CD8-positive, alpha-beta memory T cell (primary cell): ENCODE results near the gene PPIE. TPM values are rescaled to one million over a fixed set of nuclear protein-coding genes. Genes with fewer than 3 reads are reported as not detected.
A peak's percentile ranks its signal among the peaks of the same experiment; 100 is the strongest.

Experiments used
- CTCF ChIA-PET: fragments of 350-600 bp; sonication (Branson Sonifier 250); formaldehyde crosslinking; loops from one replicate; lab custom pipeline; 2021; ENCODE audit warnings: antibody characterized with exemption; lab: Charles Lee
- POLR2A ChIA-PET: fragments of 350-600 bp; sonication (Branson Sonifier 250); formaldehyde crosslinking; loops from one replicate; lab custom pipeline; 2021; ENCODE audit warnings: antibody characterized with exemption; lab: Charles Lee
- DNase-seq, 5 donors: peaks; one replicate each; pipeline versions ENCODE4 v3.0.0 to v3.0.0-alpha.2; 2020 to 2022; ENCODE audit warnings: mixed read lengths in 1 of 5
- H3K27ac ChIP-seq: one replicate; pipeline ENCODE4 v1.7.0; 2013; ENCODE audit warnings: low read depth, mild to moderate bottlenecking, low read length, moderate library complexity
- H3K27me3 ChIP-seq: 2 replicates; pipeline ENCODE4 v1.7.0; 2013; ENCODE audit warnings: low read length, mild to moderate bottlenecking; ENCODE audit not compliant: insufficient read depth, poor library complexity, severe bottlenecking
- H3K36me3 ChIP-seq: 2 replicates; pipeline ENCODE4 v1.7.0; 2013; ENCODE audit warnings: mild to moderate bottlenecking, low read length, moderate library complexity; ENCODE audit not compliant: insufficient read depth
- H3K4me1 ChIP-seq: 2 replicates; pipeline ENCODE4 v1.7.0; 2013; ENCODE audit warnings: mild to moderate bottlenecking, low read length, moderate library complexity; ENCODE audit not compliant: insufficient read depth
- H3K4me3 ChIP-seq: 2 replicates; pipeline ENCODE4 v1.7.0; 2013; ENCODE audit warnings: mild to moderate bottlenecking, low read length
- H3K9me3 ChIP-seq: 2 replicates; pipeline ENCODE4 v1.7.0; 2013; ENCODE audit warnings: mild to moderate bottlenecking, low read length
- H3K27ac Mint-ChIP-seq, 8 donors: one replicate each; pipeline ENCODE4 v1.8.0; 2020 to 2021; ENCODE audit warnings: mixed read lengths in 8 of 8, mild to moderate bottlenecking in 6 of 8, inconsistent platforms in 3 of 8, moderate library complexity in 3 of 8
- H3K27me3 Mint-ChIP-seq, 2 donors: one replicate each; pipeline ENCODE4 v1.8.0; 2020 to 2021; ENCODE audit warnings: mixed read lengths in 2 of 2, mild to moderate bottlenecking in 1 of 2, moderate library complexity in 1 of 2
- H3K36me3 Mint-ChIP-seq, 3 donors: one replicate each; pipeline ENCODE4 v1.8.0; 2020 to 2021; ENCODE audit warnings: mixed read lengths in 3 of 3, inconsistent platforms in 1 of 3, mild to moderate bottlenecking in 1 of 3
- H3K4me1 Mint-ChIP-seq, 3 donors: one replicate each; pipeline ENCODE4 v1.8.0; 2020 to 2021; ENCODE audit warnings: mixed read lengths in 3 of 3, inconsistent platforms in 1 of 3, mild to moderate bottlenecking in 1 of 3
- H3K4me3 Mint-ChIP-seq, 7 donors: one replicate each; pipeline ENCODE4 v1.8.0; 2020 to 2021; ENCODE audit warnings: mixed read lengths in 7 of 7, mild to moderate bottlenecking in 6 of 7, moderate library complexity in 4 of 7, inconsistent platforms in 2 of 7
- H3K9me3 Mint-ChIP-seq, 5 donors: one replicate each; pipeline ENCODE4 v1.8.0; 2020 to 2022; ENCODE audit warnings: mixed read lengths in 5 of 5, mild to moderate bottlenecking in 3 of 5, moderate library complexity in 2 of 5, inconsistent platforms in 1 of 5
- polyA plus RNA-seq: library from polyadenylated mRNA; unstranded; fragments of 300-500 nt; fragmentation: Illumina TruSeq; gene quantifications from one replicate; pipeline ENCODE4 v1.2.3, GENCODE V29; 2021
- total RNA-seq, 2 experiments: library from RNA; stranded (reverse); gene quantifications; one replicate each; pipeline ENCODE4 v1.2.3, GENCODE V29; 2021

The PPIE gene
- total and polyA plus RNA-seq, 3 experiments from 2014 or later = 61.2 to 78.3 (median 65.2) TPM

DNA sequence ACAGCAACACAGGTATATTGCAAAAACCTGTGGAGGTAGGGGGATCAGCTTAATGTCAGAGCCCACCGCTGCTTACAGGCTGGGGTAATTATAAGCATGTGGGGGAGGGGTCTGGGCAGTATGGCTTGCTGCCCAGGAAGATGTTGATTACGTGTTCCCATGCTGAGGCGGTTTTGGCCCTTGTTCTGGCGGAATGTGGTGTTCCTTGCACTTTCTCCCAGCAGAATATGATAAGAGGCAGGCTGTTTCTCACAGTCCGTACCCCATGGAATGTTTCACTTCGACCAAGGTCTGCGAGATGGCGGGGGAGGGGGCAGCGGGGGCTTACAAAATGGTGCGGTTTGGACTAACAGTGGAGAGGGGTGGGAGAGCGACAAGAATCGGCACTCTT, 37.6 kb upstream of the PPIE start:
- Histone ChIP-seq H3K36me3 (no peaks in the 10 kb centered on the region), H3K27me3 (no peaks in the 10 kb centered on the region), H3K27ac (no peak overlapping the region), H3K4me3 (no peak overlapping the region), H3K9me3 (no peaks in the 10 kb centered on the region), H3K4me1 (no peaks in the 10 kb centered on the region)
- ChIA-PET POLR2A (no interaction called here), CTCF (interaction anchor here (1.1 kb wide), 1 partner anchor 9 kb away, joined by 3 read pairs; no protein-coding TSS in a partner anchor)
- H3K4me1 Mint-ChIP-seq = no peaks in the 10 kb centered on the region
- peaks cover 0 to 5% of the 10 kb centered on the region in 2 donors for H3K27me3 Mint-ChIP-seq
- H3K36me3 Mint-ChIP-seq = no peaks in the 10 kb centered on the region
- no peak for DNase-seq
- H3K4me3 Mint-ChIP-seq = no peak overlapping the region
- H3K9me3 Mint-ChIP-seq = no peaks in the 10 kb centered on the region
- peak overlapping the region in 2 of 8 donors; percentile 11 to 20 for H3K27ac Mint-ChIP-seq

DNA sequence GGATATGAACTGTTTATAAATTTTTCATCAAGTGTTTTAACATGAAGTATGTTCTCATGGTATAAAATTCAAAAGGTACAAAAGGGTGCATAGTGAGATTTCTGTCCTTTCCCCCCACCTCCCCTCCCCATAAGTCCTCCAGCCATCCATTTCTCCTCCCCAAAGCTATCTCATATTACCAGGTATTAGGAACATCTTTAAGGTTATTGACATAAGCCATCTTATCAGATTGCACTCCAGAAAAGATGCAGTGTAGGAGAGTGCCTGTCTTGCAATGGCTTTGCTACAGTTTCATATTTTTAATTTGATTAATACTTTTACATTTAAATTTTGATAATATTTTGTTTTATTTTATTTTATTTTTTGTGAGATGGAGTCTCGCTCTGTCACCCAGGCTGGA, 33.9 kb upstream of the PPIE start:
- H3K27ac ChIP-seq = no peak overlapping the region
- H3K4me3 Mint-ChIP-seq = no peak overlapping the region
- no peaks in the 10 kb centered on the region for H3K4me1 ChIP-seq
- no peak for DNase-seq
- no peak overlapping the region for H3K27ac Mint-ChIP-seq
- H3K36me3 ChIP-seq = no peaks in the 10 kb centered on the region
- POLR2A ChIA-PET = interaction anchor here (0.5 kb wide), 1 partner anchor 21 kb away, joined by 10 read pairs; no protein-coding TSS in a partner anchor
- no peaks in the 10 kb centered on the region for H3K36me3 Mint-ChIP-seq
- H3K27me3 Mint-ChIP-seq = peaks cover 3 to 20% of the 10 kb centered on the region in 2 donors
- no peaks in the 10 kb centered on the region for H3K27me3 ChIP-seq
- CTCF ChIA-PET = no interaction called here
- no peaks in the 10 kb centered on the region for H3K9me3 Mint-ChIP-seq
- H3K4me1 Mint-ChIP-seq = no peaks in the 10 kb centered on the region
- no peak overlapping the region for H3K4me3 ChIP-seq
- H3K9me3 ChIP-seq = no peaks in the 10 kb centered on the region

DNA sequence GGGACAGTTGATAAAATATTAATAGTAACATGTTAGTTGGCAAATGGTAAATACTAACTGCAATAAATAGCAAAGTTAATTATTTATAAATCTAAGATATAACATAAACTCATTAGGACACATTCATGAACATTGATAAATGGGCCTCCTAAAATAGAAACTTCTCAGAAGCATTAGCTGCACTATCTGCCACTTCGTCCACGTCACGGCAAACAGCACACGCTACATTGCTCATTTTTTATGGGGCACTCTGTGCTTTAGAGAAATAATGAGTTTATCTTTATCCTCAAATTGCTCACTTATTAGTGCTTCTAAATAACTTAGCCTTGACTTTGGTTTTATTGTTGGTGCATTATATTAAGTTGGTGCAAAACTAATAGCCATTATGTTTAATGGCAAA, 31.2 kb upstream of the PPIE start:
- Histone ChIP-seq H3K4me3 (no peak overlapping the region), H3K27me3 (no peaks in the 10 kb centered on the region), H3K27ac (no peak overlapping the region), H3K4me1 (no peaks in the 10 kb centered on the region), H3K9me3 (no peaks in the 10 kb centered on the region), H3K36me3 (no peaks in the 10 kb centered on the region)
- Mint-ChIP-seq H3K9me3 (no peaks in the 10 kb centered on the region), H3K27me3 (peaks cover 10 to 20% of the 10 kb centered on the region in 2 donors), H3K27ac (no peak overlapping the region), H3K4me3 (no peak overlapping the region), H3K4me1 (no peaks in the 10 kb centered on the region), H3K36me3 (no peaks in the 10 kb centered on the region)
- no peak for DNase-seq
- ChIA-PET CTCF (no interaction called here), POLR2A (no interaction called here)

DNA sequence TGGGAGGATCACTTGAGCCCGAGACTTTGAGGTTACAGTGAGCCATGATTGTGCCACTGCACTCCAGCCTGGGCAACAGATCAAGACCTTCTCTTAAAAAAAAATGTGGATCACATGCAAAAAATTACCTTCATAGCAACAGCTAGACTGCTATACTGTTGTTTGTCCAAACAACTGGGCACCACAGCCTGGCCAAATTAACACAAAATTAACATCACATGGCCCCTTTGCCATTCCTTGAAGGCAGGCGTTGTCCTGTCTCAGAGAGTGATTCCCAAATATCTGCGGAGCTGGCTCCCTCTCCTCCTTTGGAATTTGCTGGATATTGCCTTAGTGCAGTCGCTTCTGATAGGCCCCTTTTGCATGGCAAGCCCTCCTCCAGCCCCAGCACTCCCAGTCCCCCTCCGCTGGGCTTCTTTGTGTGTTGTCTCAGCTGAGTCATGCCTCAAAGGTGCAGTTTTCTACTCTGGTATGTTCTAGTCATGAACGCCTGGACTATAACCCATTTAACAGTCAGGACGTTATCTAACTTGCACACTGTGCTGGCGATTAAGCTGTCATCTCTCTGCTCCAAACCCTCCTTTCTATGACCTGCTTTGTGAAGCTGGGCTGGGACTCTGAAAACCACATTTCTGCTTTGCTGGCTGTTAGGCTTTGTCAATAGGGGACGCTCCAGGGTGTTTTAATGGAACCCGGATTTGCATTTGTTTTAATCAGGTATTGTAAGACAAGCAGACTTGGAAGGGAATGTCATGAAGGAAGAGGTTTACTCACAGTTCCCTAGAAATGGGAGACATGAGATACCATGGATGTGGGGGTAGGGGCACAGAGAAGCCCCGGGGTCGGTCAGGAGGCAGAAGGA, 27.3 kb upstream of the PPIE start:
- Histone ChIP-seq H3K36me3 (no peaks in the 10 kb centered on the region), H3K9me3 (no peaks in the 10 kb centered on the region), H3K27me3 (no peaks in the 10 kb centered on the region), H3K27ac (peak overlapping the region; percentile 43), H3K4me1 (no peaks in the 10 kb centered on the region), H3K4me3 (no peak overlapping the region)
- ChIA-PET CTCF (interaction anchor here (1.0 to 2.8 kb wide), 5 partner anchors 12 to 88 kb away, joined by 3 to 14 read pairs (median 6); partner anchors contain the start of gene NT5C1A), POLR2A (no interaction called here)
- Mint-ChIP-seq H3K27ac (no peak overlapping the region), H3K27me3 (peaks cover 11 to 38% of the 10 kb centered on the region in 2 donors), H3K4me1 (no peaks in the 10 kb centered on the region), H3K9me3 (no peaks in the 10 kb centered on the region), H3K4me3 (no peak overlapping the region), H3K36me3 (no peaks in the 10 kb centered on the region)
- DNase-seq = no peak

DNA sequence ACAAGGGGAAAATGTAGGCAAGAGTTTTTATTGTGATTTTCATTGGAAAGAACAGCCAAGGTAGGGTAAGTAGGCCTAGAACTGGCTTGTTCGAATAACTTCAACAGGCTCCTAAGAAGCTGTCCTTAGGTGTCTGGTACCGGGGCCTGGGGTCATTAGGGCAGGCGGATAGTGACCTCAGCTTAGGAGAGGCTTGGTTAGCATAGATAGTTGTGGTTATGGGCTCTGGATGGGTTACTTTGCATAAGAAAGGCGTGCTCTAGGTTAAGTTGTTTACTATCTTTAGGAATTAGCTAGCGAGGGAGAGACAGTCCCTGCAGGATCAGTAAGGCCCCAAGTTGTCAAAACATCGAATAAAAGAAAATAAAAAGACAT, 26.7 kb upstream of the PPIE start:
- peak overlapping the region in 1 of 8 donors; percentile 12 for H3K27ac Mint-ChIP-seq
- H3K27ac ChIP-seq = peak overlapping the region; percentile 27
- peaks cover 13 to 43% of the 10 kb centered on the region in 2 donors for H3K27me3 Mint-ChIP-seq
- ChIA-PET CTCF (interaction anchor here (1.6 to 2.8 kb wide), 5 partner anchors 35 to 105 kb away, joined by 3 to 14 read pairs (median 6); partner anchors contain the start of gene NT5C1A), POLR2A (no interaction called here)
- no peaks in the 10 kb centered on the region for H3K4me1 Mint-ChIP-seq
- no peaks in the 10 kb centered on the region for H3K27me3 ChIP-seq
- H3K9me3 Mint-ChIP-seq = no peaks in the 10 kb centered on the region
- DNase-seq = no peak
- H3K36me3 Mint-ChIP-seq = no peaks in the 10 kb centered on the region
- H3K4me3 ChIP-seq = no peak overlapping the region
- H3K9me3 ChIP-seq = no peaks in the 10 kb centered on the region
- no peaks in the 10 kb centered on the region for H3K4me1 ChIP-seq
- H3K36me3 ChIP-seq = no peaks in the 10 kb centered on the region
- H3K4me3 Mint-ChIP-seq = no peak overlapping the region

DNA sequence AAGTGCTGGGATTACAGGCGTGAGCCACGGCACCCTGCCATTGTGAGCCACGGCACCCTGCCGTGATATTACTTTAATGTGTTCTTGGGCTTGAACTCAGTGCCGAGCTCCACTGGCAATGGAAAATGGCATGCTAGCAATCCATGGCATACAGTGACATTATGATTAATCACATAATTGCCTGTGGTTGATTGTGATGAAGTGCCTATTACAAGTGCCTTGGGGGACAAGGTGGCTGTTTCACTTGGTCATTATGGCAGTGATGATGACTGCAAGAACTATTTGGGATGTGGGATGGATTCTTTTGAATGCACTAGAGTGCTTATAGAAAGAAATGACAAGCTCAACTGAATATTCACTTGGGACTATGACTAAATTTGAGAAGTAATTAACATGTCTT, 25.1 kb upstream of the PPIE start:
- Histone ChIP-seq H3K27me3 (peaks cover 11% of the 10 kb centered on the region), H3K27ac (no peak overlapping the region), H3K4me1 (no peaks in the 10 kb centered on the region), H3K4me3 (no peak overlapping the region), H3K36me3 (no peaks in the 10 kb centered on the region), H3K9me3 (no peaks in the 10 kb centered on the region)
- no peak for DNase-seq
- no peak overlapping the region for H3K4me3 Mint-ChIP-seq
- ChIA-PET POLR2A (no interaction called here), CTCF (interaction anchor here (1.6 to 3.2 kb wide), 5 partner anchors 36 to 107 kb away, joined by 3 to 14 read pairs (median 9); partner anchors contain the start of gene NT5C1A)
- no peaks in the 10 kb centered on the region for H3K36me3 Mint-ChIP-seq
- no peaks in the 10 kb centered on the region for H3K9me3 Mint-ChIP-seq
- H3K27me3 Mint-ChIP-seq = peaks cover 17 to 52% of the 10 kb centered on the region in 2 donors
- H3K4me1 Mint-ChIP-seq = no peaks in the 10 kb centered on the region
- H3K27ac Mint-ChIP-seq = no peak overlapping the region

DNA sequence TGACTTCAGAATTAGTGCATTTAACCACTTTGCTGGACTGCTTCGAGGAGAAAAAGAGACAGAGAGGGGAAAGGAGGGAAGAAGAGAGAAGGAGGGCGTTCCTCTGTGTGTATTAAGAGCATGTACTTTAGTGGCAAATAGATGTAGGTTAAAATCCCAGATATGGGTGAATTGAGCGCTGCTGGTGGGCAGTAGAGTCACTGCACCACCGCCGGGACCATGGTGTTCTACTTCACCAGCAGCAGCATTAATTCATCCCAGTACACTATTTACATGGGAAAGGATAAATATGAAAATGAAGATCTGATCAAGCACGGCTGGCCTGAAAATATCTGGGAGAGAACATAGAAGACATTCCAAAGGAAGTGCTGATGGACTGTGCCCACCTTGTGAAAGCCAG, 20.9 kb upstream of the PPIE start:
- DNase-seq = no peak
- H3K27ac ChIP-seq = no peak overlapping the region
- H3K27ac Mint-ChIP-seq = no peak overlapping the region
- H3K9me3 Mint-ChIP-seq = no peaks in the 10 kb centered on the region
- no peaks in the 10 kb centered on the region for H3K4me1 ChIP-seq
- POLR2A ChIA-PET = no interaction called here
- CTCF ChIA-PET = interaction anchor here (2.2 kb wide), 1 partner anchor 81 kb away, joined by 7 read pairs; no protein-coding TSS in a partner anchor
- no peaks in the 10 kb centered on the region for H3K36me3 ChIP-seq
- peaks cover 9 to 44% of the 10 kb centered on the region in 2 donors for H3K27me3 Mint-ChIP-seq
- no peaks in the 10 kb centered on the region for H3K9me3 ChIP-seq
- H3K27me3 ChIP-seq = peaks cover 11% of the 10 kb centered on the region
- no peak overlapping the region for H3K4me3 Mint-ChIP-seq
- no peaks in the 10 kb centered on the region for H3K4me1 Mint-ChIP-seq
- H3K36me3 Mint-ChIP-seq = no peaks in the 10 kb centered on the region
- no peak overlapping the region for H3K4me3 ChIP-seq
